GM21717 (cell line): ENCODE results near the gene DAO.

Experiments used
- ATAC-seq: cut with Tn5 transposase; IDR thresholded peaks from one replicate; pipeline ENCODE4 v1.9.1; 2021; ENCODE audit warnings: mild to moderate bottlenecking, moderate library complexity; ENCODE audit not compliant: unreplicated experiment

The DAO gene

GRCh38 chr12:108918206-108918605 is 38.3 kb downstream of the DAO start:
- no peak for ATAC-seq

DNA sequence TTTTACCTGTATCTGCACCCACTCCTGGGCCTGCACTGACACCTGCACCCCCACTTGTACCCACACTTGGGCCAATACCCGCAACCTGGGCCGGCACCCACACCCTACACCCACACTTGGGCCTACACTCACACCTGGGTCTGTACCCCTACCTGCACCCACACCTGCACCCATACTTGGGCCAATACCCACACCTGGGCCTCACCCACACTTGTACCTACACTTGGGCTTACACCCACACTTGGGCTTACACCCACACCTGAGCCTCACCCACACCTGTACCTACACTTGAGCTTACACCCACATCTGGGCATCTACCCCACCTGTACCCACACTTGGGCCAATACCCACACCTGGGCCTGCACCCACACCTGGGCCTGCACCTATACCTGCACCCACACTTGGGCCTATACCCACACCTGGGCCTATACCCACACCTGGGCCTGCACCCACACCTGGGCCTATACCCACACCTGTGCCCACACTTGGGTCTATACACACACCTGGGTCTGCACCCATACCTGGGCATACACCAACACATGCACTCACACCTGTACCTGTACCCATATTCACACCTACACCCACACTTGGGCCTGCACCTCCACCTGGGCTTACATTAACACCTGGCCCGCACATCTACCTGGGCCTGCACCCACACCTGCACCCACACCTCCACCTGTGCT is 39.2 kb downstream of the DAO start:
- ATAC-seq, result no peak

DNA sequence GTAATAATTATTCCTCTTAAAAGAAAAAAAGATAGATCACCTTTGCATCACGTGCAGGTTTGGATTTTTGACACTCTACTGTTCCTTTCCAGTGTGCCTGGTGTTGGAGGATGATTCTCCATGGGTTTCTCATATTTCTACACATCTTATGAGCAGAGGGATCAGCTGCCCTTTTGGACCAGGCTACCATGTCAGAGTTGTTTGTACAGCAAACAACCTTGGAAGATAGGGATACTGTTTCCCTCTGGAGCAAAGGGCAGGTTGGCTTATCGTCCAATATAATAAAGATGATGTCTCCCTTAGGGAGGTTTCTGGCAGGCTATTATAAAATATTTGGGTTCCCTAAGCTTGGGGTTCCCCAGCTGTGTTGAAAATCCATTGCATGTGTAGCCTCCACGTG is 42.1 kb downstream of the DAO start:
- ATAC-seq, result no peak

DNA sequence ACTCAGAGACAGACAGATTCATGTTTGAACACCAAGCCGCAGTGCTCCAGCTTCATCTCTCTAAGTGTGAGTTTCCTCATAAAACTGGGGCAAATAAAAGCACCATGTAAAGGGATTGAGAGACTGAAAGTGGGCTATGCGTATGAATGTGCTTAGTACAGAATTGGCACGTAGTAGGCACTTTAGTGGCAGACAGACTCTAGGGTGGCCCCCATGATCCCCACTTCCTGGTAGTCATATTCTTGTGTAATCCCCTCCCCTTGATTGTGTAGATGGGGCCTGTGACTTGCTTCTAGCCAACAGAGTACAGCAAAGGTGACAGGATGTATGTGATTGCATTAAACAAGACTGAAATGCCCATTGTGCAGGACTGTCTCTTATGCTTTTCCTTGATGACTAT is 43.0 kb downstream of the DAO start:
- ATAC-seq, result no peak

DNA sequence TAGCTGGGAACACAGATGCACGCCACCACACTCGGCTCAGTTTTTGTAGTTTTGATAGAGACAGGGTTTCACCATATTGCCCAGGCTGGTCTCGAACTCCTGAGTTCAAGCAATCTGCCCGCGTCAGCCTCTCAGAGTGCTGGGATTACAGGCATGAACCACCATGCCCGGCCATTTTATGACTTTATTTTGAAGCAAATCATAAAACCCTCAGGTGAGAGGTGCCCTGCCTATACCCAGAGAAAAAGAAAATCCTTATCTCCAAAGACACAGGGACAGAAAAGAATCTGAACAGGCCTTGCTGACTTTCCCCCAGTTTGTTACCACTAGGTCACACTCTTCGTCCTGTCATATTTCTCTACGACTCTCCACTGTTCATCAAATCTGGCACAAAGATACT is 48.8 kb downstream of the DAO start:
- no peak for ATAC-seq

GRCh38 chr12:108930155-108930554 is 50.3 kb downstream of the DAO start:
- ATAC-seq, result peak; percentile 66

DNA sequence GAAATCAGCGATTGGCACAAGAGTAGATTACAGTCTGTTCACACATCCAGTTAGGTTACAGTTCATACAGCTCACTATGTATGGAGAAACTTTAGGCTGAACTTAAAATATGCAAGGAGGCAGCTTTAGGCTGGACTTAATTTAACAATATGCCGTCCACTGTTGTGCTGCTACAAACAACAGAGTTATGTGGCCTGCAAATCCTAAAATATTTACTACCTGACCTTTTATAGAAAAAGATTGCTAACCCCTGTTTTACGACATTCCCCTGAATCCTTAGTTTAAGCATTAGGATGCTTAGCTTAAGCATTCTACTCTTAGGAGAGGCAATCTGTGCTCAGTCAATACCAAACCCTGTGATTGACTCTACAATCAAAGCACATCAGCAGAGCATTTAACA is 50.9 kb downstream of the DAO start:
- no peak for ATAC-seq

GRCh38 chr12:108933949-108934348 is 54.1 kb downstream of the DAO start:
- ATAC-seq, result no peak

GRCh38 chr12:108935159-108935763 is 55.4 kb downstream of the DAO start:
- no peak for ATAC-seq

DNA sequence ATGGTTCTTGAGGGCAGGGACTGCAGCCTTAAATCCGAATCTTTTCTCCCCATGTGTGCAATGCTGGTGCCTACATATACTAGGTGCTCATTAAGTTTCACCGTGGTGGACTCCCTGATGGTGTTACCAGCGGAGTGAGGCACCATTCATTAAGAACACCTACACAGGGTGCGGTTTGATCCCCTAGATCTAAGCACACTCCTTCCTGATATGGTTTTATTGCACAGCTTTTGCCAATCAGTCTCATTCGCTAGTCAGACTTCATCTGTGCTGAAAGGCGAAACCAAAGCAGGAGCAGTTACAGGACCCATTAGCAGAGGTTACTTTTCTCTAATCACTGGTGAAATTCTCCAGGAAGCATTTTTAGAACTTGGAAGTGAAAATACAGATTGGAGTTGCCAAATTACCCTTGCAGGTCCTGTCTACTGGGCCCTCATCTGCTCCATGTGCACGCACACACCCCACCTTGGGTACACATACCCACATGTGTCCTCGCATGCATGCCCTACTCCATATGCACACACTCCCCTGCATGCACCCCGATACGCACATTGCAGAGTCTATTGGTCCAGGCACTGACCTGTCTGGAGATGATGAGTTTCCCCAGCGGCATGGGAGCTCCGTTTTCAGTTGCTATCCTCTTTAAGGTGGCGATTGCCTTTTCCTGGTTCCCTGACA is 58.5 kb downstream of the DAO start:
- ATAC-seq, result no peak

- ATAC-seq, result peak; percentile 63
These were observed 59.7 kb downstream of the DAO start for GRCh38 chr12:108939594-108939993.

- no peak for ATAC-seq
These were observed 60.2 kb downstream of the DAO start for GRCh38 chr12:108940138-108940537.

GRCh38 chr12:108947097-108947496 is 67.2 kb downstream of the DAO start:
- no peak for ATAC-seq

- no peak for ATAC-seq
These were observed 68.5 kb downstream of the DAO start for GRCh38 chr12:108948367-108948766.

- ATAC-seq, result no peak
These were observed 70.1 kb downstream of the DAO start for GRCh38 chr12:108949976-108950375.
